Measurements from ENCODE around the gene DYNLRB1.
"Not testable (repeated sequence)": the region's sequence is repeated elsewhere in the genome, so short reads cannot be mapped to it uniquely, and the experiment has no call there.

The DYNLRB1 gene

DNA sequence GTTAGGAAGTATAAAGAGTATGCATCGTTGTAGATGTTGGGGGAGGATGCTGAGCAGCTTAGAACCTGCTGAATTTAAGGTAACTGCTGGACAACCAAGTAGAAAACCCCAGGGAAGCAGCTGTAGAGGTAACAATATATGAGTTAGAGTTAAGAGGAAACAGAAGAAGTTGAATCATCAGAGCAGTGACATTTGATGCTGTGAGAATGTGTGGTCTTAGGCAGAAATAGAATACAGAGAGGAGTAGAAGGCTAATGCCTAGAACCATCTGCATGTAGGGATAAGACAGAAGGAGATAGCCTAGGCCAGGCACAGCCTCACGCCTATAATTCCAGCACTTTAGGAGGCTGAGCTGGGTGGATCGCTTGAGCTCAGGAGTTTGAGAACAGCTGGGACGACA is 22.6 kb upstream of the DYNLRB1 start:
- H3K27me3 ChIP-seq (ENCODE audit: insufficient read depth, low read length): no peaks in the 10 kb centered on the region
- H3K36me3 ChIP-seq (ENCODE audit: insufficient read depth, low read length): peaks cover 77% of the 10 kb centered on the region
- no peak overlapping the region for H2AFZ ChIP-seq (ENCODE audit: low read depth, low read length)
- H3K4me3 ChIP-seq (ENCODE audit: low read length): no peak overlapping the region
- H3K9me3 ChIP-seq (ENCODE audit: low read length): peaks cover 3% of the 10 kb centered on the region
- no peaks in the 10 kb centered on the region for H3K4me1 ChIP-seq (ENCODE audit: insufficient read depth, low read length)

DNA sequence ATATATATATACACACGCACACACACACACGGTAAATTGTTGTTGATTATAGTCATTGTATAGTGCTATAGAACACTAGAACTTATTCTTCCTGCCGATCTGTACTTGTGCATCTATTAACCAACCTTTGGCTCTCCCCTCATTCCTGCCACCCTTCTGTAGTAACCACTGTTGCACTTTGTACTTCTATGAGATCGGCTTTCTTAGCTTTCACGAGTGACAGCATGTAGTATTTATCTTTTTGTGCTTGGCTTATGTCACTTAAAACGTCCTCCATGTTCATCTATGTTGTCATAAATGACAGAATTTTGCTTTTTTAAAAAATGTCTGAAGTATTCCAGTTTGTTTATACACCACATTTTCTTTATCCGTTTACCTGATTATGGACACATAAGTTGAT is 20.9 kb upstream of the DYNLRB1 start:
- Histone ChIP-seq H3K4me3 (ENCODE audit: low read length) (no peak overlapping the region), H3K36me3 (ENCODE audit: insufficient read depth, low read length) (peaks cover 62% of the 10 kb centered on the region), H2AFZ (ENCODE audit: low read depth, low read length) (no peak overlapping the region), H3K9me3 (ENCODE audit: low read length) (peaks cover 3% of the 10 kb centered on the region), H3K4me1 (ENCODE audit: insufficient read depth, low read length) (no peaks in the 10 kb centered on the region), H3K27me3 (ENCODE audit: insufficient read depth, low read length) (no peaks in the 10 kb centered on the region)

DNA sequence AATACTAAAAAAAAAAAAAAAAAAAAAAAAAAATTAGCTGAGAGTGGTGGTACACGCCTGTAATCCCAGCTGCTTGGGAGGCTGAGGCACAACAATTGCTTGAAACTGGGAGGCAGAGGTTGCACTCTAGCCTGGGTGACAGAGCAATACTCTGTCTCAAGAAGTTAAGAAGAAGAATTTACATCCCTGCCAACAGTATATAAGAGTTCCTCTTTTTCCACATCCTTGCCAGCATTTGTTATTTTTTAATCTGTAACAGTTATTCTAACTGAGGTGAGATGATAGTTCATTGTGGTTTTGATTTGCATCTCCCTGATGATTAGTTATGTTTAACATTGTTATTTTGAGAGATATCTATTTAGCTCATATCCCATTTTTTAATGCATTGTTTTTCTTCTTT is 20.3 kb upstream of the DYNLRB1 start:
- H3K27me3 ChIP-seq (ENCODE audit: insufficient read depth, low read length): no peaks in the 10 kb centered on the region
- H3K4me1 ChIP-seq (ENCODE audit: insufficient read depth, low read length): no peaks in the 10 kb centered on the region
- no peak overlapping the region for H3K4me3 ChIP-seq (ENCODE audit: low read length)
- H3K36me3 ChIP-seq (ENCODE audit: insufficient read depth, low read length): peaks cover 58% of the 10 kb centered on the region
- no peak overlapping the region for H2AFZ ChIP-seq (ENCODE audit: low read depth, low read length)
- H3K9me3 ChIP-seq (ENCODE audit: low read length): peaks cover 4% of the 10 kb centered on the region

DNA sequence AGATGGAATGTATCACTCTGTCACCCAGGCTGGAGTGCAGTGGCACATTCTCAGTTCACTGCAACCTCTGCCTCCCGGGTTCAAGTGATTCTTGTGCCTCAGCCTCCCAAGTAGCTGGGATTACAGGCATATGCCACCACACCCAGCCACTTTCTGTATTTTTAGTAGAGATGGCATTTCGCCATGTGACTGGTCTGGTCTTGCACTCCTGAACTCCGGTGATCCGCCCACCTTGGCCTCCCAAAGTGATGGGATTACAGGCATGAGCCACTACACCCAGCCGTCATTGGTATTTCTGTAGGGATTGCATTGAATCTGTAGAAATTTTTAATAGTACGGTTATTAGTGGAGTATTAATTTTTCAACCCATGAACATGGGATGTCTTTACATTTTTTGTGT is 18.6 kb upstream of the DYNLRB1 start:
- not testable (repeated sequence) for H3K4me3 ChIP-seq (ENCODE audit: low read length); H3K9me3 ChIP-seq (ENCODE audit: low read length); H3K27me3 ChIP-seq (ENCODE audit: insufficient read depth, low read length); H2AFZ ChIP-seq (ENCODE audit: low read depth, low read length); H3K4me1 ChIP-seq (ENCODE audit: insufficient read depth, low read length)
- peaks cover 44% of the 10 kb centered on the region for H3K36me3 ChIP-seq (ENCODE audit: insufficient read depth, low read length)

DNA sequence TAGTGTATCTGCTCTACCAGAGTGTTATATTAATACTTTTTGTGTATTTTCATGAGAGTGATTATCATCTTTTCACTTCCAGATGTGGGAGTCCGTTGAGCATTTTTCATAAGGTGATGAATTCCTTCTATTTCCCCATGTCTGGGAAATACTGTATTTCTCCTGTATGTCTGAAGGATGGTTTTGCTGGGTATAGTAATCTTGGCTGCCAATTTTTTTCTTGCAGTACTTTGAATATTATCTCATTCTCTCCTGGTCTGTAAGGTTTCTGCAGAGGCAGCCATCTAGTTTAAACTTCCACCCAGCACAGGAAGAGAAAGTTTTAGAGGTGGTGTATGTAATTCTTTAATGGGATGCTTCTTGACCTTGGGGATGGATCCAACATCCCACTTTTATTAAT is 15.4 kb upstream of the DYNLRB1 start:
- Histone ChIP-seq H3K9me3 (ENCODE audit: low read length) (peaks cover 4% of the 10 kb centered on the region), H3K4me3 (ENCODE audit: low read length) (no peak overlapping the region), H2AFZ (ENCODE audit: low read depth, low read length) (no peak overlapping the region), H3K36me3 (ENCODE audit: insufficient read depth, low read length) (peaks cover 31% of the 10 kb centered on the region), H3K4me1 (ENCODE audit: insufficient read depth, low read length) (no peaks in the 10 kb centered on the region), H3K27me3 (ENCODE audit: insufficient read depth, low read length) (no peaks in the 10 kb centered on the region)

DNA sequence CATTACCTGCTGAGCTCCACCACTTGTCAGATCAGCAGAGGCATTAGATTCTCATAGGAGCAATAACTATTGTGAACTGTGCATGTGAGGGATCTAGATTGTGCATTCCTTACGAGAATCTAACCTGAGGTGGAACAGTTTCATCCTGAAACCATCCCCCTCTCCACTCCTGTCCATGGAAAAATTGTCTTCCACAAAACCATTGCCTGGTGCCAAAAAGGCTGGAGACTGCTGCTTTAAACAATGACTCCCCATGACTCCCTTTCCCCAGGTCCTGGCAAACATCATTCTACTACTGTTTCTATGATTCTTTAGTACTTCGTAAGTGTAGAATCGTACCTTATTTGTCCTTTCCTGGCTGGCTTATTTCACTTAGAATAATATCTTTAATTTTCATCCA is 9.7 kb upstream of the DYNLRB1 start:
- Histone ChIP-seq H3K27me3 (ENCODE audit: insufficient read depth, low read length) (no peaks in the 10 kb centered on the region), H3K36me3 (ENCODE audit: insufficient read depth, low read length) (peaks cover 56% of the 10 kb centered on the region), H2AFZ (ENCODE audit: low read depth, low read length) (no peak overlapping the region), H3K4me3 (ENCODE audit: low read length) (no peak overlapping the region), H3K4me1 (ENCODE audit: insufficient read depth, low read length) (no peaks in the 10 kb centered on the region), H3K9me3 (ENCODE audit: low read length) (no peaks in the 10 kb centered on the region)

DNA sequence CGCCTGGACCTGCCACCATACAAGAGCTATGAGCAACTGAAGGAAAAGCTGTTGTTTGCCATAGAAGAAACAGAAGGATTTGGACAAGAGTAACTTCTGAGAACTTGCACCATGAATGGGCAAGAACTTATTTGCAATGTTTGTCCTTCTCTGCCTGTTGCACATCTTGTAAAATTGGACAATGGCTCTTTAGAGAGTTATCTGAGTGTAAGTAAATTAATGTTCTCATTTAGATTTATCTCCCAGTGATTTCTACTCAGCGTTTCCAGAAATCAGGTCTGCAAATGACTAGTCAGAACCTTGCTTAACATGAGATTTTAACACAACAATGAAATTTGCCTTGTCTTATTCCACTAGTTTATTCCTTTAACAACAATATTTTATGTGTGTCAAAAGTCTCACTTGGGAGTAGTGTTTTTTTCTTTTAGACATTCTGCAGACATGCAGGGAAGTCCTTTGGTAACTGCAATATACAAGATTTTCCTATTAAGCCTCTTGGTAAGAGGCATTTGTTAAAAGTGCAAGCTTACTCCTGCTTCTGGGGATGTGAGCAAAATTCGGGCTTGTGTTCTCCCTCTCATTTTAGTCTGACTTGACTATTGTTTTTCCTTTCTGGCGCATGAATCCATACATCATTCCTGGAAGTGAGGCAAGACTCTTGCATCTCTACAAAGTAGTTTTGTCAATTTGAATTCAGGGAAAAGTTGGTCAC is 8.4 kb upstream of the DYNLRB1 start:
- no peaks in the 10 kb centered on the region for H3K4me1 ChIP-seq (ENCODE audit: insufficient read depth, low read length)
- H3K27me3 ChIP-seq (ENCODE audit: insufficient read depth, low read length): no peaks in the 10 kb centered on the region
- no peak overlapping the region for H3K4me3 ChIP-seq (ENCODE audit: low read length)
- H3K36me3 ChIP-seq (ENCODE audit: insufficient read depth, low read length): peaks cover 63% of the 10 kb centered on the region
- no peaks in the 10 kb centered on the region for H3K9me3 ChIP-seq (ENCODE audit: low read length)
- H2AFZ ChIP-seq (ENCODE audit: low read depth, low read length): no peak overlapping the region

DNA sequence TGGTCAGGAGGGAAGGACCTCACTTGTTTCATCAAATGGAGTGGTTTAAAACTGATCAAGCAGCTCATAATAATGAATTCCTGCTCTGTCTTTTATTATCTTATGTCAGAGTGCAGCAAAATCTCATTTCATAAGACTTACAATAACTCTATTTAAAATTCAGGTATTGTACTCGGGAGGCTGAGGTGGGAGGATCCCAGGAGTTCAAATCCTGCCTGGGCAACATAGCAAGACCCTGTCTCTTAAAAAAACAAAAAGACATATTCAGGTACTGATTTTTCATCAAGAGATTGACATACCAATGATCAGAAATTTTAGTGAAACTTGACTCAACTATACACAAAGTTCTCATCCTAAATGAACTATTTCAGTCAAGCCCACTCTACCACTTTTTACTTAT is 5.6 kb upstream of the DYNLRB1 start:
- H3K9me3 ChIP-seq (ENCODE audit: low read length): no peaks in the 10 kb centered on the region
- no peak overlapping the region for H2AFZ ChIP-seq (ENCODE audit: low read depth, low read length)
- peaks cover 50% of the 10 kb centered on the region for H3K36me3 ChIP-seq (ENCODE audit: insufficient read depth, low read length)
- H3K4me3 ChIP-seq (ENCODE audit: low read length): no peak overlapping the region
- no peaks in the 10 kb centered on the region for H3K27me3 ChIP-seq (ENCODE audit: insufficient read depth, low read length)
- H3K4me1 ChIP-seq (ENCODE audit: insufficient read depth, low read length): peaks cover 7% of the 10 kb centered on the region

DNA sequence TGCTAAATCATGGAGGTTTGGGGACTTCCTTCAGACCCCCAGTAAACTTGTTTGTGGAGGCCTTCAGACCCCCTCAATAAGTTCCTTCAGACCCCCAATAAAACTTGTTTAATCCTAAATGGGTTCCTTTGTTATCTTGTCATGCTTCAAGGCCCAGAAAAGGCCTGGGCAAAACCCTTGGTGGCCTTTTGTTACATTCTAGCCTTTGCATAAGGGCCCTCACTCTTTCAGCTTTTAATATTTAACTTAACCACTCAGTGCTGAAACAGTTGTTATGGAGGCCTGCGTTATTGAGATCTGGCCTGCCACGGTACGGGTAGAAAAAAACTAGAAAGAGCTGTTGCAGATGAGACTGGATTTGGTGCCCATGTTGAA is 4.3 kb upstream of the DYNLRB1 start:
- Histone ChIP-seq H3K27me3 (ENCODE audit: insufficient read depth, low read length) (no peaks in the 10 kb centered on the region), H3K36me3 (ENCODE audit: insufficient read depth, low read length) (peaks cover 37% of the 10 kb centered on the region), H3K9me3 (ENCODE audit: low read length) (no peaks in the 10 kb centered on the region), H3K4me1 (ENCODE audit: insufficient read depth, low read length) (peaks cover 10% of the 10 kb centered on the region), H2AFZ (ENCODE audit: low read depth, low read length) (no peak overlapping the region), H3K4me3 (ENCODE audit: low read length) (no peak overlapping the region)

DNA sequence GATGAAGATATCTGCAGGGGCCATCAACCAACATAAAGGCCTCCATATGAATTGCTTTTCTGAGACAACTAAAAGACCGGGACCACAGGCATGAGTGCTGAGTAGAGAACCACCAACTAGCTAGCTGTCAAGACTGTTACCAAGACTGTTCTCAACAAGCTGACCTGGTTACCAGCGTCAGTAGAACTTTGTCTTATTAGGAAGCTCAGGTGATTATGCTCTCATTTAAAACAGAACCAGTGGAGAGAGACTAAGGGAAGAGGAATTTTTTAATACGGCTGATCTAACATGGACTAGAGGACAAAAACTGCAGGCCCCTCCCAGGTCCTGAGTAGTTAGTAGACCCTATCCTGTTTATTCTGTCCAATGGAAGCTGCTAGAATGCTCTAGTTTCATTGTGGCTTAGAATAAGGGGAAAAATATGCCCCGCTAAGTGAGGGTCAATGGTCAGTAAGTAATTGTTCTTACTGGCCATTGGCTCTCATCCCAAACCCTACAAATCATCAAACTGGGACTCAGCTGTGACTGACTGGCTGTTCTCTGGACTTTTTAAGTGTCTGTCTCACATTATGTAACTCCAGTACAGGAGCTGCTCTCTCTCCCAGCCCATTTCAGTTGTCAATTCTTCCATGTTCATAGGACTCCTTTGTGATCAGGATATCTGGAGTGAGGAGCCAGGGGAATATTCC is 3.8 kb upstream of the DYNLRB1 start:
- H3K9me3 ChIP-seq (ENCODE audit: low read length): no peaks in the 10 kb centered on the region
- peaks cover 14% of the 10 kb centered on the region for H3K4me1 ChIP-seq (ENCODE audit: insufficient read depth, low read length)
- H3K36me3 ChIP-seq (ENCODE audit: insufficient read depth, low read length): peaks cover 34% of the 10 kb centered on the region
- no peak overlapping the region for H2AFZ ChIP-seq (ENCODE audit: low read depth, low read length)
- H3K4me3 ChIP-seq (ENCODE audit: low read length): no peak overlapping the region
- no peaks in the 10 kb centered on the region for H3K27me3 ChIP-seq (ENCODE audit: insufficient read depth, low read length)

DNA sequence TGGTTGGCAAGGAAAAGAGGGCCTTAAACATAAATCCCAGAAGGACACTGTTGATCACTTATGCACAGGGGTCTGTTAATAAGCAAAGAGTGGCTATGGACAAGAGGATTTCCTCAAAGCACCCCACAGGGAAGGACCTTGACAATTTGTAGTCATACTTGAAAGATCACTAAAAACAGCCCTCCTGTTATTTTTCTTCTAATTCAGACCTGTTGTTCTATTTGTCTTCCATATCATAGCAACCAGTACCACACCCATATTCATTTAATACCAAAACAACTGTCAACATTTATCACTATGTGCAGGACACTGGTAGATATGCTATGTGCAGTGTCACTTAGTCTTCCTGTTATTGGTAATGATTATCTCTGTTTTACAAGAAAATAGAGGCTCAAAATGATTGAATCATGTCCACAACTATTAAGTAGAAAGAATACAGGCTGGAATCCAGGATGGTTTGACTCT is 3.2 kb upstream of the DYNLRB1 start:
- Histone ChIP-seq H3K4me1 (ENCODE audit: insufficient read depth, low read length) (peaks cover 15% of the 10 kb centered on the region), H3K27me3 (ENCODE audit: insufficient read depth, low read length) (no peaks in the 10 kb centered on the region), H3K4me3 (ENCODE audit: low read length) (no peak overlapping the region), H3K9me3 (ENCODE audit: low read length) (no peaks in the 10 kb centered on the region), H2AFZ (ENCODE audit: low read depth, low read length) (no peak overlapping the region), H3K36me3 (ENCODE audit: insufficient read depth, low read length) (peaks cover 28% of the 10 kb centered on the region)

DNA sequence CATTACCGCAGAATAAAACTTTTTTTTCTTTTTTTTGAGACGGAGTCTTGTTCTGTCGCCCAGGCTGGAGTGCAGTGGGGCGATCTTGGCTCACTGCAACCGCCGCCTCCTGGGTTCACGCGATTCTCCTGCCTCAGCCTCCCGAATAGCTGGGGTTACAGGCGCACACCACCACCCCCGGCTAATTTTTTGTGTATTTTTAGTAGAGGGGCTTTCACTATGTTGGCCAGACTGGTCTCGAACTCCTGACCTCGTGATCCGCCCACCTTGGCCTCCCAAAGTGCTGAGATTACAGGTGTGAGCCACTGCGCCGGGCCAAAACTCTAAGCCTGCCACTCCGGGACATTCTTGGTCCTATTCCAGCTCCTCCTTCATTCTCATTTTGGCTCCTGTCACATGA is 2.2 kb upstream of the DYNLRB1 start:
- H2AFZ ChIP-seq (ENCODE audit: low read depth, low read length); H3K9me3 ChIP-seq (ENCODE audit: low read length); H3K4me3 ChIP-seq (ENCODE audit: low read length); H3K27me3 ChIP-seq (ENCODE audit: insufficient read depth, low read length): not testable (repeated sequence)
- Histone ChIP-seq H3K4me1 (ENCODE audit: insufficient read depth, low read length) (peaks cover 15% of the 10 kb centered on the region), H3K36me3 (ENCODE audit: insufficient read depth, low read length) (peaks cover 25% of the 10 kb centered on the region)

DNA sequence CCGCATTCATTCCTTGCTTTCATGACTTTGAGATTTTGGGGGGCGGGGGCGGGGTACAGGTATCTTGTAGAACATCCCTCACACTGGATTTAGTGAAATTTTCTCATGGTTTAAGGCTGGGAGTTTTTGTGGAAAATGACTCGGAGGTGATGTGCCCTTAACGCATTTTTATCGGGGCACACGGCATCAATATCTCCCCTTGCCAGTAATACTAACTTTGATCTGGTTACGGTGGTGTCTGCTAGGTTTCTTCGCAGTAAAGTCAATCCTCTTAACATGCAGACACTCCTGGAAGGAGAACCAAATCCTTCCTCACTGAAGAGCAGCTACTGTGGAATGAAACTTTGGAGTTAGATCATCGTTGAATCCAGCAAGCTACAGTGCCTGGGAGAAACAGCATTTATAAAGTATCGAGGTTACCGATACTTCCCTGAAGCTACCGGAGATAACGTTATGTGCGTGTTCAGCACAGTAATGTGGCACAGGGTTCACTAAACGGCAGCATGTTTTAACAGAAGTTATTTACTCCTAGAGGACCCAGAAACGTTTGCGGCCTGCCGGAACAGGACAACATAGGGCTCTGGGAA is 1.2 kb upstream of the DYNLRB1 start:
- Histone ChIP-seq H3K4me1 (ENCODE audit: insufficient read depth, low read length) (peaks cover 15% of the 10 kb centered on the region), H2AFZ (ENCODE audit: low read depth, low read length) (no peak overlapping the region), H3K4me3 (ENCODE audit: low read length) (peak overlapping the region; percentile 99), H3K9me3 (ENCODE audit: low read length) (no peaks in the 10 kb centered on the region), H3K27me3 (ENCODE audit: insufficient read depth, low read length) (no peaks in the 10 kb centered on the region), H3K36me3 (ENCODE audit: insufficient read depth, low read length) (peaks cover 27% of the 10 kb centered on the region)
